ENCODE measurements around the gene TSFM.

- TF ChIP-seq EZH2phosphoT487 (IDR thresholded peaks at IDR 0.05; ENCODE audit: low read length): no peak
- TF ChIP-seq CTCF (IDR thresholded peaks at IDR 0.05; ENCODE audit: low read length): no peak
- TF ChIP-seq EZH2 (optimal IDR thresholded peaks at IDR 0.05; ENCODE audit: low read depth, low read length): no peak
These were observed 28.6 kb downstream of the TSFM start for GRCh38 chr12:57811028-57811755.

All from MM.1S (cell line).